Osteoblast (primary cell): ENCODE data around the gene CCDC12. TPM values are rescaled to one million over a fixed set of nuclear protein-coding genes. Genes with fewer than 3 reads are reported as not detected.

ENCODE experiments used
- small RNA-seq: library from RNA; depleted of rRNA; stranded (forward); fragments of <200 nt; gene quantifications from one replicate; pipeline ENCODE3, GENCODE V24; 2012
- total RNA-seq: library from RNA; depleted of rRNA; stranded (reverse); fragments of >200 nt; gene quantifications from 2 replicates; pipeline ENCODE4 v1.2.3, GENCODE V29; 2012

The CCDC12 gene
- total RNA-seq, 1 donor, result 20.6 TPM

Small RNA genes lying within 50 kb of the gene (small RNA-seq; reads per million reads assigned to genes)
- not detected for gene AC109583.2

Other genes starting within 250 kb of the CCDC12 start
- gene MYL3, start 113.3 kb downstream of the CCDC12 start, total RNA-seq, result not detected in 2 replicates
- 0.29 and 0.36 TPM in 2 replicates for gene PTH1R, start 99.0 kb downstream of the CCDC12 start, total RNA-seq
- gene NBEAL2, start 2.9 kb upstream of the CCDC12 start, total RNA-seq, result 2.1 and 4.3 TPM in 2 replicates
- 37.1 and 39.8 TPM in 2 replicates for gene SETD2, start 187.4 kb upstream of the CCDC12 start, total RNA-seq